Activated CD4-positive, CD25-positive, alpha-beta regulatory T cell treated with anti-CD3 and anti-CD28 coated beads, Interleukin-2, amount 50 U/mL, for 16 hours (primary cell): ENCODE data around the gene GEMIN8.
A peak's percentile ranks its signal among the peaks of the same experiment; 100 is the strongest.

ENCODE experiments used
- DNase-seq: peaks from one replicate; pipeline ENCODE4 v3.0.0-alpha.2; 2020; ENCODE audit warnings: low read depth, low spot score

GEMIN8 gene

GRCh38 chrX:14029425-14030173, at the start of gene GEMIN8:
TSS of gene GEMIN8 (minus strand) at chrX:14029892. CDS start at chrX:14021478, 8,414 bp downstream.
- DNase-seq: peak; percentile 68

- DNase-seq: no peak
Observed at GRCh38 chrX:14076639-14077038, 46.9 kb upstream of the GEMIN8 start.

DNA sequence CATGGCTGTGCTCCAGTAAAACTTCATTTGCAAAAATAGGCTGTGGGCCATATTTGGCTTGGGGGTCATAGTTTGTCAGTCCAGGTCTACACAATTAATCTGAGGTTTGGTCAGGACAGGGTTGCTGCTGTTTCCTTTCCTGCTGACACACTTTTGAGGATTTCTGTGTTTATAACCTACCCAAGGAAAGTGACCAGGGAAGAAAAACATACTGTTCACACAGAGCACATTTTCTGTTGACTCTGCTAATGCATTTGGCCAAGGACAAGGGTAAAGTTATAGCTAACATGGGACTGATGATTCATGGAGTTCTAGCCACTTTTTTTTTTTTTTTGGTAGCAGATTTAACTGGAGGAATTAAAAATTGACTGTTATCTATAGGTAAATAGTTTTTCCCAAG, 43.9 kb upstream of the GEMIN8 start:
- no peak for DNase-seq

DNA sequence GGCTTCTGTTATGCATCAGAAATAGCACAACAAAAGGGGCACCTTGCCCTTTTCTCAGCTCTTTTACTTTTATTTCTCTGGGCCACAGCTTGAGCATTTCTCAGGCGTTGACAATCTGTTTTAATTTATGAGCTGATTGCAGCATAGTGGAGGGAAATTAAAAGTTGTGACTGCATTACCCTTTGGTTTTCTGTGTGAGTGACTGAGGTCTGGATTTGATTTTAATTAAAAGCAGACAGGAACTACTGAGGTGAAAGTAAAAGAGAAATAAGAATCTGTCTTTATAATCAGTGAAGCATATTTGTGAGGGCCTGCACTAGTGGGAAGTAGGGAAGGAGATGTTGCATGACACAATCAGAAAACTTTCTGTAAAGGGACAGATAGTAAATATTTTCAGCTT, 43.4 kb upstream of the GEMIN8 start:
- no peak for DNase-seq

GRCh38 chrX:14065800-14066199, 36.1 kb upstream of the GEMIN8 start:
- no peak for DNase-seq

DNA sequence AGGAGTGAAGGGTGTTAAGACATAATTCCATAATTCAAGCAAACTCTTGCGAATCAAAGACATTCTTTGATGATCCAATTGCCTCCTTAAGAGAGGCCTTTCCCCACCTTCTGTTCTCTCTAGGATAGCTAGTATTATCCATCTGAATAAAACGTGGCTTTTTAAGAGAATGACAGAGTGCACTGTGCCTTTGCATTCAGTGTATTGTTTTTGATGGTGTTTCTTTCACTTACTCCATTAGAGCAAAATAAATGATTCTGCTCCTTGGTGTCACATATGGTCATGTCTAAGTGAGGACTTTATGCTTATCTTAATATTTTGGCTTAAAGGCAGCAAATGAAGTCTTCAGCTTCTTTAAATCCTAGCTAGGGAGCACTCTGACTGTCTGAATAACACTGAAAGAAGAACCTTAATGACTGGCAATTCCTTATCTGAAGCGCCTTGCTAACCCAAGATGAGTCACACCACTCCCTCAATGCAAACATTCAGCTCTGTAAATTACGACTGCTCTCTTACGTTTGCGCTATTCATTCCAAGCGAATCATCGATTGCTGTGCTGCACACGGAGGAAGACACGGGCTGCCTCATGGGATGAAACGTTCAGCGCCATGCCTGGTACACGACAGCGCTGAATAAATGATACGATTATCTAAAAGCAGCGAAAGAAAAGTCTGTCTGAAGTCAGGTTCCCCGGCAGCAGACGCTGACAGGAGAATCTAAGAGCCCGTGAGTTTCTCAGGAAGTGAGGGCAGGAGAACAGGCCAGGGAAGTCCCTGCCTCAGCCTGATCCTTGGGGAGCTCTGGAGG, 35.1 kb upstream of the GEMIN8 start:
- no peak for DNase-seq

- DNase-seq: no peak
Observed at GRCh38 chrX:14062524-14062923, 32.8 kb upstream of the GEMIN8 start.

DNA sequence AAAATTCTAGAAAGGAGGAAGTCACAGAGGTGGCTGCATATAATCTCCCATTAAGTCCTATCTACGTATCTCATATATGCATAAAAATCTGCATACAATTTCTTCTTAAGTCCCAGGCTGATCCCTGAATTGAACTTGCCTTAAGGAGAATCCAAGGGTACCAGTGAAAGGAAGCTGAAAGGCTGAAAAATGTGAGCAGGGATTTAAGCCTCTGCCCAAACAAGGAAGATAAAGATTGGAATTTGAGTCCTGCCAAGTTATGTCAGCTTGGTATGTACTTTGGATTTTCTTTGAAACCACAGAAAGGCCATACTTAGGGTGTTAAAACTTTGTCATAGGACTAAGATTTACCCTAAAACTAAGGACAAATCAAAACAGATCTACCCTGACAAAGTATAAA, 26.5 kb upstream of the GEMIN8 start:
- no peak for DNase-seq

DNA sequence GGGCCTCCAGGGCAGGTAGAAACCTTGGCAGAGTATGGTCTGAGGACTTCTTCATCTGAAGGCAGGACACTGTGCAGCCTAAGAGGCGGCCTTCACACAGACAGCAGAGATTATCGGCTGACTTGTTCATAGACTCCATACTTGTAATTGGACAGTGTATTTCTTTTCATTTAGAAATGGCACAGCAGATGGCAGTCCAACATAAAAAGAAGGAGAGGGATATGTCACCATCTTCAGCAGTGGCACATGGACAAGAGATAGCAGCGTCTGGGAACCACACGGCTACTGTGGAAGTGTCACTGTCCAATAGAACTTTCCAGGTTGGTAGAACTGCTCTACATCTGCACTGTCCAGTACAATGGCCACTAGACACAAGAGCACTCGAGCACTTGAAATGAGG, 21.7 kb upstream of the GEMIN8 start:
- DNase-seq: no peak

DNA sequence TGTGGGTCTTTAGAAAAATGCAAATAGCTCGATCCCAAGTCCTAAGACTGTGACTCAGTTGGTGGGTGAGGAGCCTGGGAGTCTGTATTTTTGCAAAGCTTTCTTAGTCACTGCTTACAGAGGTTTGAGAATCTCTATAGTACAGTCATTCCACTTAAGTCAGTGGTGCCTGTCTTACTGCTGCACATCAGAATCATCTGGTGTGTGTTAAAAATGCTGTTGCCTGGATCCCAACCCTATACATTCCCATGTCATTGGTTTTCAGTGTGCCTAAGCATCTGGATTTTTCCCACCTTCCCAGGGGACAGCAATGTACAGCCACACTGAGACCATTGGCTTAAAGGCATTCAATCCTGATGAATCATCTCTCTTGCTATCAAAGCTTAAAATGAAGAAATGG, 21.0 kb upstream of the GEMIN8 start:
- DNase-seq: no peak

DNA sequence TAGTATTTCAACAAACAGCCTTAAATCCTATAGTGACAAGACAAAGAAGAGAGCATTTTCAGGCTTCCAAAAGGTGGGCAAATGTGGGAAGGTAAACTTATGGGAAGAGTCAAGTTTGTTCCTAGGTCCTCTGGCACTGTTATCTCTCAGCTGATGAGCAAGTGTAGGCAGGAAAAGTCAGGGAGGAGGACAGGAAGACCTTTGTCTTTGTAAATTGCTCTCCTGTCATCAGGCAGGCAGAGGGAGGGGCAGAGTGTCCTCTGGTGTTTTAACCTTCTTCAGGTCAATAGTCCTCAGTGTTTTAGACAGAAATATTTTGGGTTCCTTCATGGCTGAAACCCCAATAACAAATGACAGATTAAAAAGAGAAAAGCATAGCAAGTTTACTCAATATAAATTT, 13.5 kb upstream of the GEMIN8 start:
- DNase-seq: no peak

DNA sequence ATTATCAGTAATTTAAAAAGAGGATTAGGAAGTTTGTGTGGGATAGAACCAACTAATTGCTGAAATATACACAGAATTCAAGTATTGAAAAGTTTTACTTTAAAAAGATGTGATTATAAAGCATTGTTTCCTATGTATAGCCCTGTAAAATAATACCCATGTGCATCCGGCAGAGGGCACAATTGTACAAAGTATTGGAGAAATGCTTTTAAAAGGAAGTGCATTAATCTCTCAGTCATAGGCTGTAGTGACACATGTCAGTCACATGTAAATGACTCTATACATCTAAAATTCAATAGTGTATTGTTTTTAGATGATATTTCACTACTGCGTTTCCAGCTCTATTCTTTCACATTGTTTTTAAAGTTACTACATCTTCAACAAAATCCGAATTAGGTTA, 9.7 kb upstream of the GEMIN8 start:
- peak; percentile 33 for DNase-seq

- no peak for DNase-seq
Observed at GRCh38 chrX:14038375-14039085, 8.8 kb upstream of the GEMIN8 start.

DNA sequence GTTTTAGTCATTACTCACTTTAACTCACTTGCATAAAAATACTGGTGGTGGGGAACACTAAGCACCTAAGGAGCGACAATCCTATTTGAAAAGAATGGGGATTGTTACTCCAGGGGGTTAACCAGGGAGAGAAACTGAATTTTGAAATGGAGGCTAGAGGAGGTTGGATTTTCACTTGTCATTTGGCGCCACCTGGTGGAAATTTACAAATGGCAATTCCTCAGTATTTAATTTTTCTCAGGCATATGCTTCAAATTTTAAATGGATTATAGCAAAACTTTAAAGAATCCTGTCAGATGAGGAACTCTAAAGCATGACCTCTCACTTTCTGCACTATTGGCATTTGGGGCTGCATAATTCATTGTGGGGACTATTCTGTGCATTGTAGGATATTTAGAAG, 2.7 kb upstream of the GEMIN8 start:
- peak; percentile 16 for DNase-seq

DNA sequence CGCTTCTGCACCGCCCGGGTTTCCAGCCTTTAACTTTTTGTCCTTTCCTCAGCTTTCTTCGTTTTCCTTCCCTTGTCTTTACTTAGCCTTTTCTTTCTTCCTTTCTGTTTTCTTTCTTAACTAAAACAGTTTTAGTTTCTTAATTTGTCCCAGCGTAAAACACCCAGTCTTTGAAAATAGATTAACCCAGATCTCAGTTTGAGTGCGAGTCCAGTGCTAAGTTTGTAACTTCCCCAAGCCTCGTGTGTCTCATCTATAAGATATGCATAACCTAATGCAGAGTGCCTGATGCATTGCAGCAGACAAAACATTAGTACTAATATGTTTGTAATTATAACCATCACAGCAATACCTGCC, 460 bp upstream of the GEMIN8 start:
- DNase-seq: no peak

DNA sequence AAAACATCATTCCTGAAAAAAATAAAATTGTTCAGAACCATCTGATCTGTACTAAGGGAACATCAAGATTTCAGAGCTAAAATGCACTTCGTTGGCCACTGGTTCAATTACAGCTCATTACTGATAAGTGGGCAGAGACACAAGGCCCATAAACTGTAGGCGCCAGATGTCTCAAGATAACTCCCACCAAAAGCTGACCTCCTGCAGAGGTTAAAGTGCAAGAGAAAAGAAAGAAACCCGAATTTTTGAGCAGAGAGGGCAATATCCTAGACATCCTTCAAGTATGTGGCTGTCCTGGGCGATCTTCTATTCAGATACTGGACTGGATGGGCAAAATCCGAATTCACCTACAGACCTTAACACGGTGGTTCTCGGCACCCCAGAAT, 660 bp downstream of the GEMIN8 start:
- DNase-seq: no peak

DNA sequence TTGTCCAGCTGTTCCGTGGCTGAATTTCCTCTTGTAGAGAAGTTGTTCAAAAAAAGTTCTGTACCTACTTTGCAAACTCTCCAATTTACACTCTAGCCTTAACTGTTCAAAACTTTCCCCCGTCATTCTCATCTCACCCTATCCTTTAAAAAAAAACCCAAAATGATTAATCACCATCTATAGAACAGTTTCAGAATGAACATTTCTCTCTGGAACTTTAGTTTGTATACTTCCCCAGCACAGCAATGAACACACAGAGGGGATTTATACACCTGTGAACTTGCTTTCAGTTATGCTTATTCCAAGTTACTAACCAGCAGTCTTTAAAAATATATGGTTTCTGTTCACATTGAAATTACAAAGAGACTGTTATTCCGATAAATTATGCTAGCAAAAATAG, 1.2 kb downstream of the GEMIN8 start:
- DNase-seq: no peak

DNA sequence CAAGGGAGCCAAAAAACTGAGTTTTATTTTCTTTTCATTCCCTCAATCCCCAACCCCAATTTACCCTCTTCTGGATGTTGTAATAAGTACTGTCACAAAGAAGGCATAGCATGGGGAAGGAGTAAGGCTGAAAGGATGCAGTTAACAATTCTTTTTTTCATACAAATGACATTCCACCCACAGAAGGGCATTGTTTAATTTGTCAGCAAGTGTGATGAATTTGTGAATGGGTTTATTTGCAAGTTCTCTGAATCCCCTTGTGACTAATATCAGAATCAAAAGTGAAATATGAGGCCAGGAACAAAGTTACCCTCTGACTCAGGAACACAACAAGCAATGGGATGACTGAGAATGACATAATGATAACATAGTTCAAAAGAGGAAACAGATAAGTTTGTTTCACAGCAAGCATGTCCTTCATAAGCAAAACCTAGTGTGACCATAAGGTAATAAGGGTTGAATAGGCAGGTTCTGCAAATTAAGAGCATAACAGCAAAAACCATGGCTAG, 2.1 kb downstream of the GEMIN8 start:
- no peak for DNase-seq

DNA sequence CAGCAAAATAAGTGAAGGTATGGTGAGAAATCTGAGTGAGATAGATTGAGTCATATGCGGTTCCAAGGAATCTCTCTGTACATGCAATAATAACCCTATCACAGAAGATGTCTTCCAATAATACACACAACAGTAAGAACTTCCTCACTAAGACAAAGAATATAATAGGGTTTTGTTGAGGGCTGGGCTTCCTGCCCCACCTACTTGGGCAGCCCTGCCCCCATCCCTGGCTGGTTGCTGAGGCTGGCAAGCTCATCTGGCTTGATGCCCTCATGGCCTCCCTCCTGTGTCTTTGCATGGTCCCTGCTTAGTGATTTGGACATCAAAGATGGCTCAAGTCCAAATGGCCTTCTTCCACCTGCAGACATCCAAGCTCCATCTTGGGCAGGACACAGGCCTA, 2.7 kb downstream of the GEMIN8 start:
- DNase-seq: no peak

DNA sequence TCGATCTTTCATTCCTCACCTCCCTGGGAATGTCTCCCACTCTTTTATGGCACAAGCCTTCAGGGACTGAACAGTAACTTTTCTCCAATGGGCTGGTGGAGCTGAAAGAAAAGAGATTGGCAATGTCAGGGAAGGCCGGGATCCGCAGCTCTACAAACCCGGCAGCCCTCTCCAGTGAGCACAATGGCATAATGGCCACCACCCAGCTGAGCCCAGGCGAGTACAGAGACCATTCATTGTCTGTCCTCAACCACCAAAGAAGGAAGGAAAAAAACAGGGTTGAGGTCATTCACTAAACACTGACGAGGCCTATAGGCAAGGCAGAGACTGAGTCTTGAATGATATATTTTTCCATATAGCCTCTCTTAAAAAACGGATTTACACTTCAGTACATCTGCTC, 3.6 kb downstream of the GEMIN8 start:
- DNase-seq: no peak

- no peak for DNase-seq
Observed at GRCh38 chrX:14022019-14022418, 7.7 kb downstream of the GEMIN8 start.

DNA sequence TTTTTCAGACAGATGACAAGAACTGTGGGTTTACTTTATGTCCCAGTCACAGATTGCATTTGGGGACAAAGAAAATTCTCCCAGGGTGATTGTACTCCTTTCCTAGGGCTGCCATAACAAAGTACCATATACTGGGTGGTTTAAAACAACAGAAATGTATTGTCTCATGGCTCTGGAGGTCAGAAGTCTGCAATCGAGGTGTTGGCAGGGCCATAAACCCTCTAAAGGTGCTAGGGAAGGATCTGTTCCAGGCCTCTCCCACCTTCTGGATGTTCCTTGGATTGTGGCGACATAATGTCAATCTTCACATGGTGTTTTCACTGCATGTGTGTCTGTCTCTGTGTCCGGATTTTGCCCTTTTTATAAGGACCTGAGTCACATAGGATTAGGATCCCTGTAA, 12.3 kb downstream of the GEMIN8 start:
- DNase-seq: no peak
